Panc1 (cell line): ENCODE measurements around the gene PCNX2.

ENCODE experiments used
- POLR2AphosphoS5 ChIP-seq: IDR thresholded peaks from 2 replicates; pipeline ENCODE4 v1.6.1; 2012; ENCODE audit warnings: mild to moderate bottlenecking, low read depth, low read length, moderate library complexity
- TF ChIP-seq, protein P1 (sequence below): fragments of 450-650 bp; IDR thresholded peaks from 2 replicates; pipeline ENCODE4 v1.5.1; 2017; ENCODE audit warnings: mild to moderate bottlenecking
- TF ChIP-seq, protein P2 (sequence below), 2 experiments: IDR thresholded peaks; 2 replicates each; pipeline ENCODE4 v1.6.1; 2011 to 2012; ENCODE audit warnings: low read depth in 2 of 2, control low read depth in 1 of 2, low read length in 1 of 2, mild to moderate bottlenecking in 1 of 2, moderate library complexity in 1 of 2; ENCODE audit not compliant: insufficient read depth in 1 of 2

DNA sequence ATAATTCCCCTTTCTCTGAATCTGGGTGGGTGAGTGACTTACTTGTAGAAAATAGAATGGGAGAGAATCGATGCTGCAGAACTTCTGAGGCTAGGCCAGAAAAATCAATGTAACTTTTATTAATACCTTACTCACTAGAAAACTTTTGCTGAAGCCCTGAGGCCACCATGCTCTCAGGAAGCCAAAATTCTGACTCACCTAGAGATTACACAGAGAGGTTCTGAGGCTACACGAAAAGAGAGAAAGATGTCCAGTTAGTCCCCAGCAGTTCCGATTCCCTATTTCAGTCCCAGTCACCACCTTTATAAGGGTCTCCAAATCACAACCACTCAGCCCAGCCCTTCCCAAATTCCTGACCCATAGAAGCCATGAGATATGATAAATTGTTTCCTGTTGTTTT is 210.0 kb downstream of the PCNX2 start:
- TF ChIP-seq, protein P1, sequence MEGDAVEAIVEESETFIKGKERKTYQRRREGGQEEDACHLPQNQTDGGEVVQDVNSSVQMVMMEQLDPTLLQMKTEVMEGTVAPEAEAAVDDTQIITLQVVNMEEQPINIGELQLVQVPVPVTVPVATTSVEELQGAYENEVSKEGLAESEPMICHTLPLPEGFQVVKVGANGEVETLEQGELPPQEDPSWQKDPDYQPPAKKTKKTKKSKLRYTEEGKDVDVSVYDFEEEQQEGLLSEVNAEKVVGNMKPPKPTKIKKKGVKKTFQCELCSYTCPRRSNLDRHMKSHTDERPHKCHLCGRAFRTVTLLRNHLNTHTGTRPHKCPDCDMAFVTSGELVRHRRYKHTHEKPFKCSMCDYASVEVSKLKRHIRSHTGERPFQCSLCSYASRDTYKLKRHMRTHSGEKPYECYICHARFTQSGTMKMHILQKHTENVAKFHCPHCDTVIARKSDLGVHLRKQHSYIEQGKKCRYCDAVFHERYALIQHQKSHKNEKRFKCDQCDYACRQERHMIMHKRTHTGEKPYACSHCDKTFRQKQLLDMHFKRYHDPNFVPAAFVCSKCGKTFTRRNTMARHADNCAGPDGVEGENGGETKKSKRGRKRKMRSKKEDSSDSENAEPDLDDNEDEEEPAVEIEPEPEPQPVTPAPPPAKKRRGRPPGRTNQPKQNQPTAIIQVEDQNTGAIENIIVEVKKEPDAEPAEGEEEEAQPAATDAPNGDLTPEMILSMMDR = no peak
- no peak for TF ChIP-seq POLR2AphosphoS5
- TF ChIP-seq, protein P2, sequence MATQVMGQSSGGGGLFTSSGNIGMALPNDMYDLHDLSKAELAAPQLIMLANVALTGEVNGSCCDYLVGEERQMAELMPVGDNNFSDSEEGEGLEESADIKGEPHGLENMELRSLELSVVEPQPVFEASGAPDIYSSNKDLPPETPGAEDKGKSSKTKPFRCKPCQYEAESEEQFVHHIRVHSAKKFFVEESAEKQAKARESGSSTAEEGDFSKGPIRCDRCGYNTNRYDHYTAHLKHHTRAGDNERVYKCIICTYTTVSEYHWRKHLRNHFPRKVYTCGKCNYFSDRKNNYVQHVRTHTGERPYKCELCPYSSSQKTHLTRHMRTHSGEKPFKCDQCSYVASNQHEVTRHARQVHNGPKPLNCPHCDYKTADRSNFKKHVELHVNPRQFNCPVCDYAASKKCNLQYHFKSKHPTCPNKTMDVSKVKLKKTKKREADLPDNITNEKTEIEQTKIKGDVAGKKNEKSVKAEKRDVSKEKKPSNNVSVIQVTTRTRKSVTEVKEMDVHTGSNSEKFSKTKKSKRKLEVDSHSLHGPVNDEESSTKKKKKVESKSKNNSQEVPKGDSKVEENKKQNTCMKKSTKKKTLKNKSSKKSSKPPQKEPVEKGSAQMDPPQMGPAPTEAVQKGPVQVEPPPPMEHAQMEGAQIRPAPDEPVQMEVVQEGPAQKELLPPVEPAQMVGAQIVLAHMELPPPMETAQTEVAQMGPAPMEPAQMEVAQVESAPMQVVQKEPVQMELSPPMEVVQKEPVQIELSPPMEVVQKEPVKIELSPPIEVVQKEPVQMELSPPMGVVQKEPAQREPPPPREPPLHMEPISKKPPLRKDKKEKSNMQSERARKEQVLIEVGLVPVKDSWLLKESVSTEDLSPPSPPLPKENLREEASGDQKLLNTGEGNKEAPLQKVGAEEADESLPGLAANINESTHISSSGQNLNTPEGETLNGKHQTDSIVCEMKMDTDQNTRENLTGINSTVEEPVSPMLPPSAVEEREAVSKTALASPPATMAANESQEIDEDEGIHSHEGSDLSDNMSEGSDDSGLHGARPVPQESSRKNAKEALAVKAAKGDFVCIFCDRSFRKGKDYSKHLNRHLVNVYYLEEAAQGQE (IDR thresholded peaks at IDR 0.05; ENCODE audit: insufficient read depth in 1 of 2, low read depth in 2 of 2, low read length in 1 of 2) = no peak
